Lung (tissue), 12 donors: ENCODE data around the gene TBC1D10A. TPM values are rescaled to one million over a fixed set of nuclear protein-coding genes. Genes with fewer than 3 reads are reported as not detected.

Source experiments
- ATAC-seq: fragments of 200-7000 bp; cut with Tn5 transposase; one replicate; pipeline ENCODE4 v1.9.1; 2020; ENCODE audit warnings: moderate number of reproducible peaks; ENCODE audit not compliant: insufficient read depth, low FRiP score
- DNase-seq, 3 donors: peaks; one replicate each; pipeline ENCODE4 v3.0.0-alpha.2; 2013 to 2017
- H3K27ac ChIP-seq, 2 donors: one replicate each; pipeline ENCODE4 v1.5.1; 2013; ENCODE audit warnings: mild to moderate bottlenecking in 2 of 2, moderate library complexity in 2 of 2, control low read depth in 1 of 2, inconsistent platforms in 1 of 2, low read depth in 1 of 2, low read length in 1 of 2
- H3K27me3 ChIP-seq, 3 donors: one replicate each; pipeline ENCODE4 v1.5.1; 2013; ENCODE audit warnings: low read length in 2 of 3; ENCODE audit not compliant: control insufficient read depth in 3 of 3, insufficient read depth in 3 of 3
- H3K36me3 ChIP-seq, 4 donors: one replicate each; pipeline ENCODE4 v1.5.1; 2013; ENCODE audit warnings: low read length in 4 of 4, mild to moderate bottlenecking in 1 of 4, moderate library complexity in 1 of 4; ENCODE audit not compliant: control insufficient read depth in 4 of 4, insufficient read depth in 4 of 4
- H3K4me1 ChIP-seq, 5 donors: one replicate each; pipeline ENCODE4 v1.5.1; 2013; ENCODE audit warnings: low read length in 5 of 5, mild to moderate bottlenecking in 2 of 5, moderate library complexity in 1 of 5; ENCODE audit not compliant: control insufficient read depth in 5 of 5, insufficient read depth in 5 of 5
- H3K4me3 ChIP-seq: one replicate; pipeline ENCODE4 v1.5.1; 2013; ENCODE audit warnings: mild to moderate bottlenecking, control low read depth, moderate library complexity
- H3K9ac ChIP-seq, 2 donors: one replicate each; pipeline ENCODE4 v1.5.1; 2013; ENCODE audit warnings: low read length in 2 of 2, control low read depth in 1 of 2; ENCODE audit not compliant: insufficient read depth in 1 of 2
- H3K9me3 ChIP-seq, 4 donors: one replicate each; pipeline ENCODE4 v1.5.1; 2013; ENCODE audit warnings: low read length in 3 of 4, mild to moderate bottlenecking in 1 of 4, moderate library complexity in 1 of 4; ENCODE audit not compliant: control insufficient read depth in 4 of 4, insufficient read depth in 3 of 4
- CTCF ChIP-seq: IDR thresholded peaks from 2 replicates; pipeline ENCODE4 v1.5.1; 2012; ENCODE audit warnings: mild to moderate bottlenecking; ENCODE audit errors: control extremely low read depth, extremely low read depth
- WGBS, 2 donors: extraction: QIAGEN DNeasy Blood & Tissue Kit; methylation state at CpG; one replicate each; pipeline ENCODE4 v1.1.7; 2013; 5-methylcytosine and 5-hydroxymethylcytosine counted together
- polyA plus RNA-seq, 2 donors: library from polyadenylated mRNA; stranded (reverse); fragments of 200-250 nt; gene quantifications; one replicate each; pipeline ENCODE4 v1.2.1, GENCODE V29; 2013
- total RNA-seq, 2 donors: library from RNA; depleted of rRNA in 1 of 2; stranded (reverse); fragments of >200 nt in 1 of 2; gene quantifications; one replicate each; pipeline ENCODE4 v1.2.1, GENCODE V29; 2014 to 2021
- donor health status: control.
- donor health status: control.
- donor health status: Bipolar disorder and iron deficiency.
- donor health status: healthy.
- donor health status: DM: yes; HTN: yes; CAD: no.

Gene TBC1D10A
- total and polyA plus RNA-seq, 4 donors, result 15.0 to 36.4 (median 26.6) TPM

GRCh38 chr22:30272781-30273601 is 53.8 kb downstream of the TBC1D10A start:
- H3K9ac ChIP-seq, result no peak overlapping the region
- no peak for TF ChIP-seq CTCF
- 48 to 65% methylated on average over 16 of the region's 16 CpGs for WGBS, 2 donors
- H3K9me3 ChIP-seq, result no peaks in the 10 kb centered on the region
- H3K27ac ChIP-seq, result no peak overlapping the region
- H3K4me1 ChIP-seq, result no peaks in the 10 kb centered on the region
- ATAC-seq (no peak), DNase-seq (no peak)
- H3K27me3 ChIP-seq, result no peaks in the 10 kb centered on the region
- H3K36me3 ChIP-seq, result no peaks in the 10 kb centered on the region
- no peak overlapping the region for H3K4me3 ChIP-seq

DNA sequence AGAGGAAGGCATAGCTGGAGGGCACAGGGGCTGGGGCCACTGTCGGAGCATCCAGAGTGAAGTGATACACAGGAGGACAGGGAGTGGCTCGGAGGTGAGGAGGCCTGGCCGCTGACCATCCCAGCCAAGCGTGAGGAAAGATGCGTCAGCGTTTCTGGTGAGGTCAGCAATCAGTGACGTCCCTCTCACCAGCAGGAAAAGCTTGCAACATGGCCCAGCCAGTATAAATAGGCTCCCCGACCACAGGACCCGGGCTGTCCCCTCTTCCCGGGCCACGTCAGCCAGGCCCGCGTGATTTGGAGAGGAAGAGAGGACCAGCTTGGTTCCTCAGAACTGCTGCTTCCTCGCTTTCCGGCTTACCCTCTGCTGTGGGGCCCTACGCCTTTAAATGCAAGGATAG is 55.9 kb downstream of the TBC1D10A start:
- ATAC-seq (no peak), DNase-seq (peak; percentile 49 to 53 (median 50))
- Histone ChIP-seq H3K9me3 (no peaks in the 10 kb centered on the region), H3K4me3 (no peak overlapping the region), H3K4me1 (no peaks in the 10 kb centered on the region), H3K27me3 (no peaks in the 10 kb centered on the region), H3K36me3 (no peaks in the 10 kb centered on the region), H3K9ac (no peak overlapping the region), H3K27ac (no peak overlapping the region)
- 46 to 55% methylated on average over 16 of the region's 16 CpGs for WGBS, 2 donors
- no peak for TF ChIP-seq CTCF

- H3K27ac ChIP-seq, result no peak overlapping the region
- WGBS, 2 donors, result 71 to 85% methylated on average over 8 of the region's 8 CpGs
These were observed 58.4 kb downstream of the TBC1D10A start for GRCh38 chr22:30268331-30268730.

More at GRCh38 chr22:30268331-30268730, 58.4 kb downstream of the TBC1D10A start:
- ATAC-seq (no peak), DNase-seq (no peak)
- no peak for TF ChIP-seq CTCF
- no peaks in the 10 kb centered on the region for H3K27me3 ChIP-seq
- no peaks in the 10 kb centered on the region for H3K9me3 ChIP-seq
- no peaks in the 10 kb centered on the region for H3K36me3 ChIP-seq
- H3K4me1 ChIP-seq, result no peaks in the 10 kb centered on the region
- H3K4me3 ChIP-seq, result no peak overlapping the region
- no peak overlapping the region for H3K9ac ChIP-seq
